ENCODE results near the gene BEX3.
A peak's percentile ranks its signal among the peaks of the same experiment; 100 is the strongest.
"Not testable (repeated sequence)": the region's sequence is repeated elsewhere in the genome, so short reads cannot be mapped to it uniquely, and the experiment has no call there.

BEX3 gene

DNA sequence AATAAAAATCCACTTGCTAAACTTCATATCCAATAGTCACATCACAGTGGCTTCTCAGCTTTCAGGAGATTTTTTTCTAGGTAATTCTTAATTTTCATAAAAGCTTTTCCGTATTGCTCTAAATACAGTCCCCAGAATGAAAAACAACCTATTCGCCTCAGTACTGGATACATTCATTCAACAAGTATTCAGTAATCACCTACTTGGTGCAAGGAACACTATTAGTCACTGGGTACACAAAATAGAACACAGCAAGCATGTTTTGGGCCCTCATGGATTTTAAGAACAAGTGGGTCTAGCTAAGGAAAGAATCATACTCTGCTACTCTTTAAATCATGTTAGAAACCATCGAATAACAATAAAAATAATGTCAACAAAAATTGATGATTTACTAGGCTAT, 2.8 kb upstream of the BEX3 start:
- no peak overlapping the region for H3K4me3 ChIP-seq (ENCODE audit: low read depth, low read length)
- H3K9me3 ChIP-seq (ENCODE audit: control insufficient read depth, insufficient read depth, low read depth, low read length), result no peaks in the 10 kb centered on the region
- peaks cover 4 to 13% of the 10 kb centered on the region in 2 experiments; a peak in 2 of 3 replicates for H3K36me3 ChIP-seq (ENCODE audit: control insufficient read depth in 2 of 2, insufficient read depth in 1 of 2, low read length in 2 of 2)
- ChIA-PET CTCF (interaction anchor here (0.9 to 1.1 kb wide), 3 partner anchors 12 to 91 kb away, joined by 4 to 5 read pairs (median 4); no protein-coding TSS in a partner anchor), POLR2A (interaction anchor here (1.2 kb wide), 1 partner anchor 17 kb away, joined by 3 read pairs; the partner anchor contains the start of gene TCEAL9)
- H3K27ac ChIP-seq (ENCODE audit: extremely low read depth, low read depth, low read length), result no peak overlapping the region
- no peaks in the 10 kb centered on the region for H3K4me1 ChIP-seq (ENCODE audit: control insufficient read depth, insufficient read depth, low read length)
- TF ChIP-seq ZNF704 (tag by site-specific recombination; IDR thresholded peaks at IDR 0.05) (no peak), MZF1 (tag by site-specific recombination; IDR thresholded peaks at IDR 0.05; ENCODE audit: borderline replicate concordance) (no peak), SETDB1 (IDR thresholded peaks at IDR 0.05; ENCODE audit: insufficient read length, low read length) (no peak), SCRT2 (tag by site-specific recombination; IDR thresholded peaks at IDR 0.05) (peak; percentile 61)

DNA sequence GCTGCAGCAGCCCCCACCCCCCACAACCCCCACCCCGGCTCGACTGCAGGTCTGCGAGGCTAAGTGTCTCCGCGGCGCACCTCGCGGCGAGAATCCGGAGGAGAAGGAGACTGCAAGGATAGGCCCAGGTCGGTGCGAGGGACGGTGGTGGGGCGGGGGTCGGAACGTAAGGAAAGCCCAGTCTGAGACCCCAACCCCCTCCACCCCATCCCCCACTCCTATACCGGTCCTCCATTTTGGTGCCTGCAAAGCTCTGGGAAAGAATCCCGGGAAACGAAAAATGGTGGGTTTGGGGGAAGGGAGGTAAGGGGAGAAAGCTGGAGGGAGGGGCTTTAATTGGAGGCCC, 614 bp downstream of the BEX3 start:
- no peak overlapping the region; the same call in 1 of the 2 replicates for H3K27ac ChIP-seq (ENCODE audit: extremely low read depth, low read depth, low read length)
- H3K36me3 ChIP-seq (ENCODE audit: control insufficient read depth in 2 of 2, insufficient read depth in 1 of 2, low read length in 2 of 2), result peaks cover 4 to 23% of the 10 kb centered on the region in 2 experiments; a peak in 2 of 3 replicates
- ChIA-PET CTCF (interaction anchor here (1.4 kb wide), 2 partner anchors 33 to 185 kb away, joined by 3 to 6 read pairs; no protein-coding TSS in a partner anchor), POLR2A (interaction anchor here (0.6 to 2.1 kb wide), 6 partner anchors 8 to 153 kb away, joined by 3 to 12 read pairs (median 6); partner anchors contain the start of gene TCEAL9)
- no peaks in the 10 kb centered on the region for H3K4me1 ChIP-seq (ENCODE audit: control insufficient read depth, insufficient read depth, low read length)
- TF ChIP-seq FEZF1 (tag by site-specific recombination; IDR thresholded peaks at IDR 0.05), result no peak
- TF ChIP-seq ZBTB7A (tag by site-specific recombination; IDR thresholded peaks at IDR 0.05; ENCODE audit: low read depth), result no peak
- peak overlapping the region; percentile 77 for H3K4me3 ChIP-seq (ENCODE audit: low read depth, low read length)
- no peaks in the 10 kb centered on the region; the same call in 1 of the 2 replicates for H3K9me3 ChIP-seq (ENCODE audit: control insufficient read depth, insufficient read depth, low read depth, low read length)

DNA sequence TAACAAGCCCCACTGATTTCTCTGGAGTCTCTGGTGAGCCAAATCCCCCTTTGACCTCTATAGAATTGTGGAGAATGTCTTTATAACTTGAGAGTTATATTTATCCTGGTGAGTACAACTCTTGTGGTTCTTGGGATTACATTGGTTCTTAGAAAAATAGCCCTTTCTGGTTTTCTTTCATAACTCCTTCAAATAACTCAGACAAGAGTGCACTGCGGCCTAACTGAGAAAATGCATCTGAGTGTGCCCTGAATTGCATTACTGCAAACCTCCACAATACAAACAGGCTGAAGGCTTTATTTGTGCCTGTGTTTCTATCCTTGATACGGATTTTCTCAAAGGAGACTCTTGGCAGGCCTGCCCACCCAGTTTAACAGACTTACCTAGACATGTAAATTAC, 2.7 kb downstream of the BEX3 start:
- TF ChIP-seq ZNF707 (tag by site-specific recombination; IDR thresholded peaks at IDR 0.05), result no peak
- H3K27ac ChIP-seq (ENCODE audit: extremely low read depth, low read depth, low read length), result no peak overlapping the region
- ChIA-PET CTCF (no interaction called here), POLR2A (interaction anchor here (0.7 kb wide), 1 partner anchor 36 kb away, joined by 3 read pairs; no protein-coding TSS in a partner anchor)
- H3K4me3 ChIP-seq (ENCODE audit: low read depth, low read length), result no peak overlapping the region
- H3K36me3 ChIP-seq (ENCODE audit: control insufficient read depth in 2 of 2, insufficient read depth in 1 of 2, low read length in 2 of 2), result peaks cover 4 to 23% of the 10 kb centered on the region in 2 experiments; a peak in 2 of 3 replicates
- no peaks in the 10 kb centered on the region for H3K4me1 ChIP-seq (ENCODE audit: control insufficient read depth, insufficient read depth, low read length)
- no peaks in the 10 kb centered on the region; the same call in 1 of the 2 replicates for H3K9me3 ChIP-seq (ENCODE audit: control insufficient read depth, insufficient read depth, low read depth, low read length)

DNA sequence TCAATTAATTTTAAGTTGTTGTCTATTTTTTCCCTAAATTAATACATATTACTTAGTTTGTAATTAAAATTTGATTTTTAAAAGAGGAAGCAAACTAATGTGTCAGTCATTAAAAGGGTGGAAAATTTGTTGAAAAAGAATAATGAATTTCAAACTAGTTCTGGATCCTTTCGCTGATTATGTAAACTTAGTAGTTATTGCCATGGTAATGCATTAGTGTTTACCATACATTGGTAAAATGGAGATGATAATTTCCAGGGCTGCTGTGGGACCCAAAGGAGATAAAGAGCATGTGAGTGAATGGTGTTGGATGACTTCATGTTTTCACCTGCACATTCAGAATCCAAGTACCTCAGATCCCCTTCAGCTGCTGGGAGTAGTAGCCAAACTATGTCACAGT, 6.5 kb downstream of the BEX3 start:
- no peaks in the 10 kb centered on the region; the same call in 1 of the 2 replicates for H3K9me3 ChIP-seq (ENCODE audit: control insufficient read depth, insufficient read depth, low read depth, low read length)
- H3K4me1 ChIP-seq (ENCODE audit: control insufficient read depth, insufficient read depth, low read length), result no peaks in the 10 kb centered on the region
- peaks cover 4 to 17% of the 10 kb centered on the region in 2 experiments; a peak in 2 of 3 replicates for H3K36me3 ChIP-seq (ENCODE audit: control insufficient read depth in 2 of 2, insufficient read depth in 1 of 2, low read length in 2 of 2)
- no peak overlapping the region for H3K27ac ChIP-seq (ENCODE audit: extremely low read depth, low read depth, low read length)
- ChIA-PET CTCF (interaction anchor here (0.6 kb wide), 1 partner anchor 95 kb away, joined by 3 read pairs; no protein-coding TSS in a partner anchor), POLR2A (no interaction called here)
- peak; percentile 51; the same call in 1 of the 2 replicates for TF ChIP-seq ZNF660 (tag by site-specific recombination; IDR thresholded peaks at IDR 0.05)
- TF ChIP-seq, protein P1, sequence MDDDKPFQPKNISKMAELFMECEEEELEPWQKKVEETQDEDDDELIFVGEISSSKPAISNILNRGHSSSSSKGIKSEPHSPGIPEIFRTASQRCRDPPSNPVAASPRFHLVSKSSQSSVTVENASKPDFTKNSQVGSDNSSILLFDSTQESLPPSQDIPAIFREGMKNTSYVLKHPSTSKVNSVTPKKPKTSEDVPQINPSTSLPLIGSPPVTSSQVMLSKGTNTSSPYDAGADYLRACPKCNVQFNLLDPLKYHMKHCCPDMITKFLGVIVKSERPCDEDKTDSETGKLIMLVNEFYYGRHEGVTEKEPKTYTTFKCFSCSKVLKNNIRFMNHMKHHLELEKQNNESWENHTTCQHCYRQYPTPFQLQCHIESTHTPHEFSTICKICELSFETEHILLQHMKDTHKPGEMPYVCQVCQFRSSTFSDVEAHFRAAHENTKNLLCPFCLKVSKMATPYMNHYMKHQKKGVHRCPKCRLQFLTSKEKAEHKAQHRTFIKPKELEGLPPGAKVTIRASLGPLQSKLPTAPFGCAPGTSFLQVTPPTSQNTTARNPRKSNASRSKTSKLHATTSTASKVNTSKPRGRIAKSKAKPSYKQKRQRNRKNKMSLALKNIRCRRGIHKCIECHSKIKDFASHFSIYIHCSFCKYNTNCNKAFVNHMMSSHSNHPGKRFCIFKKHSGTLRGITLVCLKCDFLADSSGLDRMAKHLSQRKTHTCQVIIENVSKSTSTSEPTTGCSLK (tag by site-specific recombination; IDR thresholded peaks at IDR 0.05), result no peak
- TF ChIP-seq ZNF670 (tag by site-specific recombination; IDR thresholded peaks at IDR 0.05; ENCODE audit: low read depth), result no peak
- no peak overlapping the region for H3K4me3 ChIP-seq (ENCODE audit: low read depth, low read length)

DNA sequence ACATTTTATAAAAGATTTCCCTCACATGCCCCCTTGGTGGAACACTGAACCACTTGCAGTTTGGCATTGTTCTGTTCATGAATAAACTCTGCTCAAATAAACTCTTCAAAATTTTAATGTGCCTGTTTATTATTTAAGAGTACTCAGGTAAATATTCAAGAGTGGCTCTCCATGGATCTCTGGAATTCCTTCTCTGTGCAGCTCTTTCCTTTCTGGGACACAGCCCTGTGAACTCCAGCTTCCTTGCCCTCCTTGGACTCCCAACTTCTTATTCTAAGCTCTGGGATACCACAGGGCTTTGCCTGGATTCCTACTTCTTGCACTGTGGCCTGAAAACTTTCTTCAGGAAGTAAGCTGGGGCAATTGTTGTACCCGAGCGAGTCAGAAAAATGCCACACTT, 8.3 kb downstream of the BEX3 start:
- POLR2A ChIA-PET, result interaction anchor here (1.4 kb wide), 1 partner anchor 8 kb away, joined by 4 read pairs; the partner anchor contains the start of gene BEX3
- no peaks in the 10 kb centered on the region for H3K4me1 ChIP-seq (ENCODE audit: control insufficient read depth, insufficient read depth, low read length)
- H3K9me3 ChIP-seq (ENCODE audit: control insufficient read depth, insufficient read depth, low read depth, low read length), result no peaks in the 10 kb centered on the region; the same call in 1 of the 2 replicates

DNA sequence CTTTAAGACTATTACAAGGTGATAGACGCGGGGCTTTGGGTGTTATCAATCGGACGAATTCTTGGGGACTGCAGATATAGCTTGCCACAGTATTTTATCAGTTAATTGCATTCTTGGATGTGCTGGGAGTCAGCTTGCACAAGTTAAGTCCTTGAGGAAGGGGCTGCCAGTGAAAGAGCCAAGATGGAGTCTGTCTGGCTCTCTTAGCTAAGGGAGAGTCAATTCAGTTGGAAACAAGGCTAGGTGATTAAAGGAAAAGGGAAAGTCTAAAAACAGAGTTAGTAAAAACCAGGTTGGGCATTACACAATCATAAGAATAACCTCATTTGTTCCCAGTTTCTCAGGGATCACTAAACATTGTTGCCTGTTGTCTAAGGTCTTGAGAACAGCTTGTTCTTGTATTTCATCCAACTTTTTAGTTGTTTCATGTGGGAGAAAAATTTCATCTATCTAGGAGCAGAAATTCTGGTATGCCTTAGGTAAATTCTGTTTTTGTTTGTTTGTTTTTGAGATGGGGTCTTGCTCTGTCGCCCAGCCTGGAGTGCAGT, 9.0 kb downstream of the BEX3 start:
- ChIA-PET POLR2A (interaction anchor here (1.4 kb wide), 1 partner anchor 9 kb away, joined by 4 read pairs; the partner anchor contains the start of gene BEX3), CTCF (interaction anchor here (0.6 kb wide), 1 partner anchor 12 kb away, joined by 3 read pairs; no protein-coding TSS in a partner anchor)

More for the DNA sequence above, 8.3 kb downstream of the BEX3 start:
- Histone ChIP-seq H3K27ac (ENCODE audit: extremely low read depth, low read depth, low read length) (no peak overlapping the region), H3K36me3 (ENCODE audit: control insufficient read depth in 2 of 2, insufficient read depth in 1 of 2, low read length in 2 of 2) (peaks cover 0 to 2% of the 10 kb centered on the region in 2 experiments; a peak in 1 of 3 replicates), H3K4me3 (ENCODE audit: low read depth, low read length) (no peak overlapping the region)
- TF ChIP-seq, protein P2, sequence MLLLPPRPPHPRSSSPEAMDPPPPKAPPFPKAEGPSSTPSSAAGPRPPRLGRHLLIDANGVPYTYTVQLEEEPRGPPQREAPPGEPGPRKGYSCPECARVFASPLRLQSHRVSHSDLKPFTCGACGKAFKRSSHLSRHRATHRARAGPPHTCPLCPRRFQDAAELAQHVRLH (tag by site-specific recombination; IDR thresholded peaks at IDR 0.05), result no peak
- CTCF ChIA-PET, result no interaction called here

More for the DNA sequence above, 9.0 kb downstream of the BEX3 start:
- H3K27ac ChIP-seq (ENCODE audit: extremely low read depth, low read depth, low read length); H3K9me3 ChIP-seq (ENCODE audit: control insufficient read depth, insufficient read depth, low read depth, low read length); H3K4me1 ChIP-seq (ENCODE audit: control insufficient read depth, insufficient read depth, low read length); H3K4me3 ChIP-seq (ENCODE audit: low read depth, low read length); H3K36me3 ChIP-seq (ENCODE audit: control insufficient read depth in 2 of 2, insufficient read depth in 1 of 2, low read length in 2 of 2): not testable (repeated sequence)

Measured in HEK293 (cell line).